ENCODE measurements around the gene NRXN3. TPM values are rescaled to one million over a fixed set of nuclear protein-coding genes. Genes with fewer than 3 reads are reported as not detected.

Gene NRXN3
- total RNA-seq, 4 donors from 2014 or later, result 0.56 to 1.6 (median 1.1) TPM

- Histone ChIP-seq H3K4me1 (no peaks in the 10 kb centered on the region), H3K27me3 (no peaks in the 10 kb centered on the region), H3K27ac (no peak overlapping the region), H3K4me3 (replicated peaks in 1 of 3) (no peak overlapping the region), H3K36me3 (no peaks in the 10 kb centered on the region), H3K9me3 (no peaks in the 10 kb centered on the region)
- TF ChIP-seq POLR2A (IDR thresholded peaks at IDR 0.05), result no peak
- TF ChIP-seq, protein P1, sequence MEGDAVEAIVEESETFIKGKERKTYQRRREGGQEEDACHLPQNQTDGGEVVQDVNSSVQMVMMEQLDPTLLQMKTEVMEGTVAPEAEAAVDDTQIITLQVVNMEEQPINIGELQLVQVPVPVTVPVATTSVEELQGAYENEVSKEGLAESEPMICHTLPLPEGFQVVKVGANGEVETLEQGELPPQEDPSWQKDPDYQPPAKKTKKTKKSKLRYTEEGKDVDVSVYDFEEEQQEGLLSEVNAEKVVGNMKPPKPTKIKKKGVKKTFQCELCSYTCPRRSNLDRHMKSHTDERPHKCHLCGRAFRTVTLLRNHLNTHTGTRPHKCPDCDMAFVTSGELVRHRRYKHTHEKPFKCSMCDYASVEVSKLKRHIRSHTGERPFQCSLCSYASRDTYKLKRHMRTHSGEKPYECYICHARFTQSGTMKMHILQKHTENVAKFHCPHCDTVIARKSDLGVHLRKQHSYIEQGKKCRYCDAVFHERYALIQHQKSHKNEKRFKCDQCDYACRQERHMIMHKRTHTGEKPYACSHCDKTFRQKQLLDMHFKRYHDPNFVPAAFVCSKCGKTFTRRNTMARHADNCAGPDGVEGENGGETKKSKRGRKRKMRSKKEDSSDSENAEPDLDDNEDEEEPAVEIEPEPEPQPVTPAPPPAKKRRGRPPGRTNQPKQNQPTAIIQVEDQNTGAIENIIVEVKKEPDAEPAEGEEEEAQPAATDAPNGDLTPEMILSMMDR (IDR thresholded peaks at IDR 0.05), result no peak
- 68 to 74% methylated on average over 4 of the region's 4 CpGs for WGBS, 2 donors
- intact Hi-C loops (cut with DNase I), result no loop called here
- no peak for DNase-seq
These were observed 33.5 kb upstream of the NRXN3 start for GRCh38 chr14:78136695-78137094.

- no peak overlapping the region for H3K27ac ChIP-seq
- H3K36me3 ChIP-seq, result no peaks in the 10 kb centered on the region
- no peaks in the 10 kb centered on the region for H3K27me3 ChIP-seq
- no peaks in the 10 kb centered on the region for H3K9me3 ChIP-seq
- H3K4me1 ChIP-seq, result no peaks in the 10 kb centered on the region
- intact Hi-C loops (cut with DNase I), result no loop called here
- DNase-seq, result no peak
- 71 to 79% methylated on average over 2 of the region's 2 CpGs for WGBS, 2 donors
- TF ChIP-seq POLR2A (IDR thresholded peaks at IDR 0.05), result no peak
- TF ChIP-seq, protein P1 (IDR thresholded peaks at IDR 0.05), result no peak
- H3K4me3 ChIP-seq (replicated peaks in 1 of 3), result no peak overlapping the region
These were observed 28.6 kb upstream of the NRXN3 start for GRCh38 chr14:78141590-78141989.

DNA sequence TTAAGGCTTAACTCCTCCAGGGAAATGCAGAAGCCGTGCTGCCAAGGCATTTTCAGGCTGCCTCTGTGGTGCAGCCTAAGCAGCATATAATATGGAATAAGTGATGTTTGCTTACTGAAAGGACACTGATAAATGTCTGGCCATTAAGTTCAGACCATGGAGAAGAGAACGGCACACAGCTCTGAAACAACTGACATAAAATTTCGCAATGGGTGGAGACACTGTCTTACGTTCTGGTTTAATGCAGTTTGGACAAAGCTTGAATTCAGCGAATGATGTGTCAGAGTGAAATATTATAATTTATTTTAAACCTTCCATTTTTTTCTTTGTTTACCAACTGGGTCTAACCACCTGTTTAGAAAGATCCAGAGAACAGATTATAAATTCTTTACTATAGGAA lies 27.2 kb upstream of the NRXN3 start:
- H3K27ac ChIP-seq, result no peak overlapping the region
- H3K27me3 ChIP-seq, result no peaks in the 10 kb centered on the region
- TF ChIP-seq, protein P1 (IDR thresholded peaks at IDR 0.05), result no peak
- TF ChIP-seq POLR2A (IDR thresholded peaks at IDR 0.05), result no peak
- intact Hi-C loops (cut with DNase I), result no loop called here
- H3K36me3 ChIP-seq, result no peaks in the 10 kb centered on the region
- H3K9me3 ChIP-seq, result no peaks in the 10 kb centered on the region
- 74 to 83% methylated on average over 5 of the region's 5 CpGs for WGBS, 2 donors
- DNase-seq, result no peak
- no peaks in the 10 kb centered on the region for H3K4me1 ChIP-seq
- no peak overlapping the region for H3K4me3 ChIP-seq (replicated peaks in 1 of 3)

DNA sequence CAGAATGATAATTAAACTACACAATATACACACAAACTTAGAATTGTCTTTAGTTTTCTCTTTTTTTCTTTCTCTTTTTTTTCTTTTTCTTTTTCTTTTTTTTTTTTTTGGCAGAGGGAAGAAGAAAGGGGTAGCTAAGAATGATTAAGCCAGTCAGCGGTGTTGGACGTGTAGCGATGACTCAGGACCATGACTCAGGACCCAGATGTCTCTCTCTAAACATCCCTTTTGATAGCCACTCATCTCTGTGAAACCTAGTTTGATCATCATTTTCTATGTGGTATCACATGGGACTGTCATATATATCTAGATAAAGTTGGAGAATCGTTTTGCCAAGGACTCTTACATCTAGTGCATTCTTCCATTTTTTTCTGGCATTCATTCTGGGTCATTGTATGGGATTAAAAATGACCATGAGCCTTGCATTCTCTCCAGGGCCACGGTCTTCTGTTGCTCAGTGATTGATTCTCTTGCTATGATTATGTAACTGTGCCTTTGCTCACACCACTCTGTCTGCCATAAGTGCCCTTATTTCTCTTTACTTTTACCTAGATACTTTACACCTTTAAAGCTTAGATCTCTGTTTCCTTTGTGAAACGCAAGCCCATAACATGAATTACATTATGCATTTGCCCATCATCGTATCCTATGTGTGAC lies 26.6 kb upstream of the NRXN3 start:
- Histone ChIP-seq H3K36me3 (no peaks in the 10 kb centered on the region), H3K4me3 (replicated peaks in 1 of 3) (no peak overlapping the region), H3K9me3 (no peaks in the 10 kb centered on the region), H3K27me3 (no peaks in the 10 kb centered on the region), H3K4me1 (no peaks in the 10 kb centered on the region), H3K27ac (no peak overlapping the region)
- DNase-seq, result no peak
- TF ChIP-seq, protein P1 (IDR thresholded peaks at IDR 0.05), result no peak
- TF ChIP-seq POLR2A (IDR thresholded peaks at IDR 0.05), result no peak
- 71 to 81% methylated on average over 7 of the region's 7 CpGs for WGBS, 2 donors
- intact Hi-C loops (cut with DNase I), result no loop called here

- intact Hi-C loops (cut with DNase I), result no loop called here
- no peak for DNase-seq
- H3K27me3 ChIP-seq, result no peaks in the 10 kb centered on the region
- no peak overlapping the region for H3K4me3 ChIP-seq (replicated peaks in 1 of 3)
- H3K4me1 ChIP-seq, result no peaks in the 10 kb centered on the region
- no peak overlapping the region for H3K27ac ChIP-seq
- H3K36me3 ChIP-seq, result no peaks in the 10 kb centered on the region
- no peaks in the 10 kb centered on the region for H3K9me3 ChIP-seq
- WGBS, 2 donors, result 61 to 64% methylated on average over 14 of the region's 14 CpGs
- TF ChIP-seq POLR2A (IDR thresholded peaks at IDR 0.05), result no peak
- TF ChIP-seq, protein P1 (IDR thresholded peaks at IDR 0.05), result no peak
These were observed 17.7 kb upstream of the NRXN3 start for GRCh38 chr14:78152201-78153063.
